A204.1 (cell line): ENCODE results near the gene KLHDC1.
"Not testable (repeated sequence)": the region's sequence is repeated elsewhere in the genome, so short reads cannot be mapped to it uniquely, and the experiment has no call there.

ENCODE experiments used
- FAIRE-seq: peaks from 2 replicates; lab custom pipeline; 2012; peaks lifted over from hg19 to GRCh38; lab: Jason Lieb, UNC

KLHDC1 gene

DNA sequence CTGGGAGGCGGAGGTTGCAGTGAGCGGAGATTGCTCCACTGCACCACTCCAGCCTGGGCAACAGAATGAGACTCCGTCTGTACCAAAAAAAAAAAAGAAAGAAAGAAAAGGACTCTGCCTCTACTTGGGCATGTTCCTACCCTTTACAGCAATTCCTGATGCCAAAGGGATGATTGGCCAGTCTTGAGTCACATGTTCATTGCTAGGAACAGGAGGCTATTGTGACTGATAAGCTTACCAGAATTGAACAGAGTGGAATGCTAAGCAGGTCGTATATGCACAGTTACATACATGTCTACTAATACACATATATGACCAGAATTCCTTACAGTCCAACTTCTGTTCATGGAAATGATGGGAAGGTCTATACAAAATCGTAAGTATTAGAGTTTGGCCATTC is 34.3 kb downstream of the KLHDC1 start:
- FAIRE-seq = no peak

DNA sequence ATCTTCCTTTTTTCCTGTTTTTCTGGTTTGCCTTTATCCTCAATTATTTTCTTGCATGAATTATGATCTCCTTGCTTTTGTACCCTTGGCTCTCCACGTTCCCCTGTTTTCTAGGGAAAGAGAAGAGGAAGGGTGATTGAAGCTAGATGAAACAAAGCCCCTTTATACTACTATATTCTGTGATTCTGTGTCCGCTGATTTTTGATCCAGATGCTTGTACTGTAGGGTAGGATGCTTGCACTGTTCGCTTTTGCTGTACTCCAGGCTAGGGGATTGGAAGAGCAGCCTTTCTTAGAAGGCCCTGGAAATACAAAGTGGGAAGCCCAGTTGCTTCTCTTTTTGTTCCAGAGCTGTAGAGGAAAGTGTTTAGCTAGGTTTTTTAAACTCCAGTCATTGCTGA is 40.0 kb downstream of the KLHDC1 start:
- FAIRE-seq = no peak

DNA sequence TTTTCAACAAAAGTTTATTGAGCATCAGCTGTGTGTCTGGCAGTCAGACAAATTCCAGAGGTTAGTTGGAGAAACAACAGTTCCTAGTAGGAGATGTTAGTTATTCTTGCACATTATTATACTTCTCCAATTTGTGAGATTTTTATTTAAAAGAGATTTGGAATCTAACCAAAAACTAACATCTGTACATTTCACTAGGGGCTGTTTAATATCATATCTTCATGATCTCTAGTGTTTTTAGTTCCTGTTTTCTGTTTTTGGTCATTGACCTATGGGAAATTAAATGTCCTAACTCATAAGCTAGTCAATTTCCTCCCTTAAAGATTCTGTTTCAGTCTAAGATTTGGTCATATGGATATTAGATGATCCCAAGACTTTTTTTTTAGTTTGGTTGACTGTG is 40.9 kb downstream of the KLHDC1 start:
- no peak for FAIRE-seq

DNA sequence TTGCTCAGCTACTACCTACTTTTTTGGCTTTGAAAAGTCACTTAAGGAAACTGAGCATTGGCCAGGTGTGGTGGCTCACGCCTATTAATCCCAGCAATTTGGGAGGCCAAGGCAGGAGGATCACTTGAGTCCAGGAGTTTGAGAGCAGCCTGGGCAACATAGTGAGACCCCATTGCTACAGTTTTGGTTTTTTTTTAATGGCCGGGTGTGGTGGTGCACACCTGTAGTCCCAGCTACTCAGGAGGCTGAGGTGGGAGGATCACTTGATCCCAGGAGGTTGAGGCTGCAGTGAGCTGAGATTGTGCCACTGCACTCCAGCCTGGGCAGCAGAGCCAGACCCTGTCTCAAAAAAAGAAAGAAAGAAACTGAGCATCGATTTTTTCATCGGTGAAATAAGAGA is 42.7 kb downstream of the KLHDC1 start:
- not testable (repeated sequence) for FAIRE-seq

DNA sequence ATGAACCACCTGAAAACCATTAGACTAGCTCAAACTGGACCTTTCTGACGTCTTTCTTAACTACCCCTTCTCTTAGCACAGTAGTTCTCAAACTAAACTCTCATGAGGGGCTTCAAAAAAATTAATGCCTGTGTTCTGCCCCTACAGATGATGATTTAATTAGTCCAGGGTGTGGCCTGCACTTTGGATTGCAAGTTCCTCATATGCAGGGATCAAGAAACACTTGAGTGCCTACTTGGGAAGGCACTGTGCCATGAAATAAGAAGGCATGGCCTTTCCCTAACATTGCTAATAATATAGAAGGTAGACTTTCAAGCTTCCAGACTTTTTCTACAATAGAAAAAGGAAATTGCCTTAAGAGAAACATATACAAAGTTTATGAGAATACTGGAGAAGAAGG is 52.3 kb downstream of the KLHDC1 start:
- no peak for FAIRE-seq

DNA sequence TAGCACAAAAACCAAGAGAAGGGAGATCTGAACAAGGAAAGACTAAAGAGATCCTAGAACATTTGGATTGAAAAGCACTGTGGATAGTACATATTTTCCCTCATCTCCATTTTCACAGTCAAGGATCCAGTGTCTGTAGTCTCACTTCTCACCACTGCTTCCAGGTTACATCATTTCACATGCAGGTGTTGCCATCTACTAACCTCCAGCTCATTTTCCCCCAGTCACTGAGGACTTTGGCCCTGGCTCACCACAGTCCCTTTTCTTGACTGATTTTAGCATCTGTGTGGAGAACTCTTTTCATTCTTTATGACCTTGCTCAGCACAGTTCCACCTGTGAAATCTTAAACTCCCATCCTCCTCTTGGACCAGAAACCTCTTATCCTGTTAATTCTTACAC is 53.6 kb downstream of the KLHDC1 start:
- not testable (repeated sequence) for FAIRE-seq

DNA sequence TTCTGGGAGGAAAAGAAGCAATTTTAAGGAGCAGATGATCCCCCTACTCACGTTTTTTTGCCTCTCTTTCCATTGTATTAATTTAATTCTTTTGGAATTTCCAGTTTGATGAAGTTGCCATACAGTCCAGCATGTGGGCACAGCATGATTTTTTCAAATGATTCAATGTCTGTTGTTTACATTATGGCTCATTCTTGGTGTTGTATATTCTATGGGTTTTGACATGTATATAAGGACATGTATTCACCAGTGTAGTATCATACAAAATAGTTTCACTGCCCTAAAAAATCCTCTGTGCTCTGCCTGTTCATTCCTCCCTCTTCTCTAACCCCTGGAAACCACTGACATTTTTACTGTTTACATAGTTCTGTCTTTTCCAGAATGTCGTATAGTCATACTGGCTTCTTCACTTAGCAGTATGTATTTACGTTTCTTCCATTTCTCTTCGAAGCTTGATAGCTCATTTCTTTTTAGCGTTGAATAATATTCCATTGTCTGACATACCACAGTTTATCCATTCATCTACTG is 61.7 kb downstream of the KLHDC1 start:
- no peak for FAIRE-seq

DNA sequence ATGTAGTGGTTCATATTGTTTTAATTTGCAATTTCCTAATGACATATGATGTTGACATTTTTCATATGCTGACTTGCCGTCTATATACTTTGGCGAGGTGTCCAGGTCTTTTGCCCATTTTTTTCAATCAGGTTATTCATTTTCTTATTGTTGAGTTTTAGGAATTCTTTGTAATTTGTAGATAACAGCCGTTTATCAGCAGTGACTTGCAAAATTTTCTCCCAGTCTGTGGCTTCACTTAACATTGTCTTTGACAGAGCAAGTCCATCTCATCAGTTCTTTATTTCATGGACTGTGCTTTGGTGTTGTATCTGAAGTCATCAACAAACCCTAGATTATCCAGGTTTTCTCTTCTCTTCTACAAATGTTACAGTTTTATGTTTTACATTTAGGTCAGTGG is 62.5 kb downstream of the KLHDC1 start:
- no peak for FAIRE-seq

DNA sequence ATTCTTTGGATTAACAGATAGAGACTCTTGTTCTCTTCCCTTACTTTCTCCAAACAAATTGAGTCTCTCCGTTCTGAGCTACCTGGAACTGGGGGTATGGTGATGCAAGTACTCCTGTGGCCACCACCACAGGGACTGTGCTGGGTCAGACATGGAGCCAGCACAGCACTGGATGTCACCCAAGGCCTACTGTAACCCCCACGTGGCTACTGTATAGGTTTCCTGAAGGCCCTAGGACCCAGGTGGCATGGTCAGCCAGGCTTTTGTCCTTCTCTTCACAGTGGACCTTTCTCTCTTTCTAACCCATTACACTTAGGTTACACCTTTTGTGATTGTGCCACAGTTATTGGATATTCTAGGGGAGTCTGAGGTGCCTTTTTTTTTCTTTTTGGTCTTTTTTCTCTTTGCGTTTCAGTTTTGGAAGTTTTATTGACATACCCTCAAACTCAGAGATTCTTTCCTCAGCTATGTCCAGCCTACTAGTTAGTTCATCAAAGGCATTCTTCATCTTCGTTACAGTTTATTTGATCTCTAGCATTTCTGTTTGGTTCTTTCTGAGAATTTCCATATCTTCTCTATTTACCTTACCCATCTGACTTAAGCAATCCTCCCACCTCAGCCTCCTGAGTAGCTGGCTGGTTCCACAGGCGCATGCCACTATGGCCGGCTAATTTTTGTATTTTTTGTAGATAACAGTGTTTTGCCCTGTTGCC is 69.1 kb downstream of the KLHDC1 start:
- no peak for FAIRE-seq

DNA sequence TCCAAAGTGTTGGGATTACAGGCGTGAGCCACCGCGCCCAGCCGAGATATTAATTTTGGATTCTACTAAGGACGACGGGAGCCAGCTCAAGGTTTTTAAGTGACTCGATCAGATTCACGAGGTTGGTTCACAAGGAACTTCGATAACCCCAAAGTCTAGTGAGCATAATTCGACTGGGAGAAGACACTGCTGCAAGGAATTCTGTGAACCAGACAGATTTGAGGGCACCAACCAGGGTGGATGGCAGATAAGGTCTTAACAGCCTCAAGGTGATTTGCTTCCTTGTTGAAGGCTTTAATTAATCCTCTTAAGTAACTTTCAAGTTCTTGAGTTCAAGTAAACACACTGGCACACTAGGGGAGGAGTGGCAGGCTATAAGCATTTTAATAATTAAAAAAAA is 73.9 kb downstream of the KLHDC1 start:
- no peak for FAIRE-seq

DNA sequence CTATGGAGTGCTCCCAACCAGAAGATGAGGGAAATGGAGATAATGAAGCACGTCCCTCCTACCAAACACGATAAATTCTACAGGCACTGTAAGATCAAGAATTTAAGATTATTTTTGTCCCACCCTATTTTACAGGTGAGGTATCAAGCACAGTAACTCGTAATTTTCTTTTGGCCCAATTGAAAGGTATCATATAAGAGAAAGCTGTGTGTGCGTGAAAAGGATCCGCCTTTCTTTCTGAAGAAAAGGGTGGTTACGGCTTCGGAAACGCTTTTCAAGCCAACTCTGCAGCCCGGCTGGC is 74.3 kb downstream of the KLHDC1 start:
- FAIRE-seq = no peak

DNA sequence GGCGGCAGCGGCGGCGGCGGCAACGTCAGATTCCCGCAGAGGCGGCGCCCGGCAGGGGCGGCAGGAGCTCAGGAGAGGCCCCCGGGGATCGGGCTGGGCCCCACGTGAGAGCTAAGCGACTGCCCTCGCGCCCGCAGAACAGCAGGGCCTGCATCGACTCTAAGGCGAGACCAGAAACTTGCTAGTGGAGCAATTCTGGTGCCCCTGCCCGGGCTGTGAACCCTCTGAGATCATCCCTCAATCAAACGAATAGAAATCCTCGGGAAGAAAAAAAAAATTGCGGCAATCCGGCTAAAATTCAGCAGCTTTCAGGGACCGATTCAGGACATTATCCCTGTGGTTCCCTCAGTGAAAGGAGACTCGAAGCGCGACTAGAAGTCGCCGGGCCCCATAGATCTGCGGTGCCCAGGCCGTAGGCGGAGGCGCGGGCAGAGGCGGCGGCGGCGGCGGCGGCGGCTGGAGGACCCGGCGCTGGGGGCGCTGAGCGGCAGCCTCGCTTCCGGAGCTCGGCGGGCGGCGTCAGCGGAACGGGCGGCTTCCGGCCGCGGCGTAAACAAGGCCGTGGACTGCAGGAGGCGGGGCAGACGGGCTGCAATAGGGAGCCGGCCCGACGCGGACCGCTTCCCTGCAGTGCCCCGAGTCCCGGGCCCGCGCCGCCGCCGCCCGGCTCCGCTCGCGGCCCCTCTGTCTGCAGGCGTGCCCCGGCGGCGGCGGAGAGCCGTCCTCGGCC is 74.8 kb downstream of the KLHDC1 start, which contains the start of gene KLHDC2:
Gene KLHDC2, plus strand, starts transcription at position 583 of the 730 bp plus-strand sequence. CDS start 316 bp downstream, outside the sequence.
- FAIRE-seq = no peak

DNA sequence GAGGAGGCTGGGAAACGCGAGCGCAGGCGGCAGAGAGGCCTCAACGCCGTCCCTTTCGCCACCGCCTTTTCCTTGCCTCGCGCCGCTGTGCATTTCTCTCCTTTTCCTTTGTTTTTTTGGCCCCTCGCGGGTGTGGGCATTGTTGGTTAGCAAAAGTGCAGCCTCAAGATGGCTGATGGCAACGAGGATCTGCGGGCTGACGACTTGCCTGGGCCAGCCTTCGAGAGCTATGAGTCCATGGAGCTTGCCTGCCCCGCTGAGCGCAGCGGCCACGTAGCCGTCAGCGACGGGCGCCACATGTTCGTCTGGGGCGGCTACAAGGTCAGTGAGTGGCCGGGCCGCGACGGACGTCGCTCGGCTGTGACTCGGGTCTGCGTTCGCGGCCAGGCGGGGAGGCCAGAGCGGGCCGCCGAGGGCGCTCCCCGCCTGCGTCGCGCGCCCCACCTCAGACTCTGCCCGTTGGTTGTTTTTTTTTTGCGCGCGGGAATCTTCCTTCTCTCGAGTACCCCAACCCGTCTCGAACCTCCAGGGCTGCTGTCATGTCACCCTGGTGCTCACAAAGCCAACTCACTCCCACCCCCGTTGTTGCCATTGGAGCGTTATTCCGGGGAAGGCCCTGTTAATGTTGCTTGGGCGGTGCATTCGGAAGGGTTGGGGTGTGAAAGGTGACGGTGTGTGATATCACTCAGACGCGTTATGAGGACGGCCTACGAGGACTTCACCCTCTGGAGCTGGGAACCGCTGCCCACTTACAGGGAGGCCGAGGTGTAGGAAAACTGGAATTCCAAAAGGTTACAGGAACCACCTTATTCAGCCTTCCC is 75.6 kb downstream of the KLHDC1 start:
- FAIRE-seq = no peak

DNA sequence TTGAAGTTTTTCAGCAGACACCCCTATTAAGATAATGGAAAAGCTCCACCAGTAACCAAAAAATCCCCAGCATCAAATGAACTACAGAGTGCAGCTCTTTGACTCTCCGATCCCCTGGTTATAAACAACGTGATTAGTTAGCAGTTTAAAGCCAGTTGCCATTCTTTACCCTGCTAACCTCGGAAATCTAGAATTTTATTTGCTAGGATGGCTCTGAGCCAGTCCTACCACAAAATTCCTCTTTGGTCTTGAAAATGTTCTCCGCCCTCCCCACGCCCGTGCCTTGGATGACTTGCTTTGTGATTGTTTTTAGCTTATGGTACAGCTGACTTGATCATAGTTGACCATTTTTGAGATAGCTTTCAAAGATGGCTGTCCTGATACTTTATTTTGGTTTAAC is 76.3 kb downstream of the KLHDC1 start:
- no peak for FAIRE-seq

DNA sequence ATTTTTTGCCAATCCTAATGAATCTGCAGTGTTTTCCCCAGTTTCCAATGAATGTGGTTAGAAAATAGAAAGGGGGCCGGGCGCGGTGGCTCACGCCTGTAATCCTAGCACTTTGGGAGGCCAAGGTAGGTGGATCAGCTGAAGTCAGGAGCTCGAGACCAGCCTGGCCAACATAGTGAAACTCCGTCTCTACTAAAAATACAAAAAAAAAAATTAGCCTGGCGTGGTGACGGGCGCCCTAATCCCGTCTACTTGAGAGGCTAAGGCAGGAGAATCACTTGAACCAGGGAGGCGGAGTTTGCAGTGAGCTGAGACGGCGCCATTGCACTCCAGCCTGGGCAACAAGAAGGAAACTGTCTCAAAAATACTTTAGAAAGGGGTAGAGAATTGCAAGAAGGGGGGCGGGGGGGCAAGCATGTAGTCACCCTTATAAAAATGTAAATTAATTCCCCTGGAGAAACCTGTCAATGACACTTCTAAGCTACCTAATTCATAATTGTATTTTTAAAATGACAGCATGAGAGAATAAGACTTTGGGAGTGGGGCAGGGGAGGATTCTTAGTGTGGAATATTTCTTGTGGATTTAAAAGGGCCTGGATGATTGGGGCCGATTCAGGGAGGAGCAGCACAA is 76.8 kb downstream of the KLHDC1 start:
- FAIRE-seq = no peak

DNA sequence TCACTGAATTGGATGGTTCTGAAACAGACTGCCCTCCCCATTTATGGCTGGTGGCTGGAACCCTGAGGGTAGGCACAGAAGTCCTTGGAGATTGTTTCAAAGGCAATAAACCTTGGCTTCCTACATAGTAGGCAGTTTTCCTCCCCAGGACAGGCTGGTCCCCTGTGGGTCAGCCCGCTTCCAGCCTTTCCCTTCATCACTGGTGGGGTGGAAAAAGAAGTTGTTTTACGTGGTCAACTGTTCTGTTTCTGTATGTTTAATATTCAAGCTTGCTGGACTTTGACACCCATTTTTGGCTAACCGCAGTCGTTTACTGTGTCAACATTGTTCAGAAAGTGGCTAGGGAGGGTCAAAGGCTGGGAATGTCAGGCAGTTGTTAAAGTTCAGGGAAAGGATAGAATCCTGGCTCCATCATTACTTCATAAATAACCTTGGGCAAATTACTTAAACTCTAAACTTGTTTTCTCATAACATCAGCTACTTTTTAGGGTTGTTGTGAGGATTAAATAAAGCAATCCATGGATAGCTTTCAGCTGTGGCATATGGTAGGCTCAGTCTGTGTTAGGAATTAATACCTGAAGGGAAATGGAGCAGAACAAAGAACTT is 77.4 kb downstream of the KLHDC1 start:
- FAIRE-seq = no peak

DNA sequence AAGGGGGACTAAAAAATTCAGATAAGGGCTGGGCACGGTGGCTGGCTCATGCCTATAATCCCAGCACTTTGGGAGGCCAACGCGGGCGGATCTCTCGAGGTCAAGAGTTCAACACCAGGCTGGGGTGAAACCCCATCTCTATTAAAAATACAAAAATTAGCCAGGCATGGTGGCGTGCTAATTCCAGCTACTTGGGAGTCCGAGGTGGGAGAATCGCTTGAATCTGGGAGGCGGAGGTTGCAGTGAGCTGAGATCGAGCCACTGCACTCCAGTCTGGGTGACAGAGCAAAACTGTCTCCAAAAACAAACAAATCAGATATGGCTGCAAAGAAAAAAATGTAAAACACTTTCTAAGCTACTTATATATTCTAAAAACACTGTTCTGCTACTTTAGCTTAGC is 78.8 kb downstream of the KLHDC1 start:
- not testable (repeated sequence) for FAIRE-seq

DNA sequence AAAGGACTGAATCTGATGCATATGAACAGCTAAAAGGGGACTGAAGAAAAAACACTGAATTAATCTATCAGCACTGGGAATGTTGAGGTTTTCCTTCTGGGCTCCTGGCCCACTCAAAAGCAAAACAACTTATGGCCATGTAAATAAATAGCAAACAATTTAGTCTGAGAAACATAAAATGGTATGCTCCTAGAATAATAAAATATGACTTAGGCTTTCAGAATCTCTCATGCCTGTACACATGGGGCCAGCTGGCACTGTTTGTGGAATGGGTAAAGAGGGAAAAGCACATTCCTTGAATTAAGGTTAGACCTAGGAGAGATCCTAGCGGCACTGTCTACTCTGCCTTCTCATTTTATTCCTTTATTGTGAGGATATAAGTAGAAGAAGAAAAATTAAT is 81.2 kb downstream of the KLHDC1 start:
- FAIRE-seq = no peak

DNA sequence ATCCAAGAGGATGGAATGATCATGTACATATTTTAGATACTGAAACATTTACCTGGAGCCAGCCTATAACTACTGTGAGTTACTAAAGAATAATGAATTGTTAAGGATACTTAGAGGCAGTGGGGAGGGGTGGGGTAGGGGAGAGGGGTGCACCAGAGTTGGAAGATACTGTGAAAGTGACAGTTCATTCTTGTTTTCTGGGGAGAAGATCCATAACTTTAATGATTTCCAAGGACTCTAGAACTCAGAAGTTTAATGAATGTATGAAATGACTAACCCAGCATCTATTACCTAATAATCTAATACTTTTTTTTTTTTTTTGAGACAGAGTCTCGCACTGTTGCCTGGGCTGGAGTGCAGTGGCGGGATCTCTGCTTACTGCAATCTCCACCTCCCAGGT is 85.5 kb downstream of the KLHDC1 start:
- FAIRE-seq = no peak

DNA sequence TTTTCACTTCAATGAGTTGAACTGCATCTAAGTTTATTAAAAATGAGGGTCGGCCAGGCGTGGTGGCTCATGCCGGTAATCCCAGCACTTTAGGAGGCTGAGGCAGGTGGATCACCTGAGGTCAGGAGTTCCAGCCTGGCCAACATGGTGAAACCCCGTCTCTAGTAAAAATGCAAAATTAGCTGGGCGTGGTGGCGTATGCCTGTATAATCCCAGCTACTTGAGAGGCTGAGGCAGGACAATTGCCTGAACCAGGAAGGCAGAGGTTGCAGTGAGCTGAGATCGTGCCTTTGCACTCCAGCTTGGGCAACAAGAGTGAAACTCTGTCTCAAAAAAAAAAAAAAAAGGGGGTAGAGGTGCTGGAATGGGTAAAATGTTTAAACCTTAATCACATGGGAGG is 88.1 kb downstream of the KLHDC1 start:
- not testable (repeated sequence) for FAIRE-seq

DNA sequence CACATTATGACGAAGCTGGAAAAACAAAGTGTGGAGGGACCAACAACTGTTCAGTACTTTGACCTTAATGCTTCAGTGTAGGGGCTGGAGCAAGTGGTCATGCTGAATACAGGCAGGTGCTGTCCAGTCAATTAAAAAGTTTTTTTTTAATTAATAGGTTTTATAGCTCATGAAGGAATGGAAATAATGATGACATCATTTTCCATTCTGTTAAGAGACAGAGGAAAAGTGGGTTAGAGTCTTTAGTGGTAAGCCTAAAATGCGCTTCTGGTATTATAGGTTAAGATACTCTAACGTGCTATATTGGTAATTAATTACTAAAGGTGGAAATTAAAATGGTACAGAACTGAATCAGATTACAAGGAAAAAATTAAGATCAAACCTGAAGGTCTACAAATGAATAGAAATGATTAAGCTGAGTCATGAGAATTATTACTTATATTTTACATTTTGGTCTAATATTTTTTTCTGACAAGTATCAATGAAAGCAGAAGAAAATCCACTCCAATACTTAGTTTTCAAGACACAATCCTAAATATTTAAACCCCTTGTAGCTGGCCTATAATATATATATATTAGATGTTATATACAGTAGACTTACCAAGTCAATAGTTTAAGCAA is 90.6 kb downstream of the KLHDC1 start:
- FAIRE-seq = peak; percentile 70

DNA sequence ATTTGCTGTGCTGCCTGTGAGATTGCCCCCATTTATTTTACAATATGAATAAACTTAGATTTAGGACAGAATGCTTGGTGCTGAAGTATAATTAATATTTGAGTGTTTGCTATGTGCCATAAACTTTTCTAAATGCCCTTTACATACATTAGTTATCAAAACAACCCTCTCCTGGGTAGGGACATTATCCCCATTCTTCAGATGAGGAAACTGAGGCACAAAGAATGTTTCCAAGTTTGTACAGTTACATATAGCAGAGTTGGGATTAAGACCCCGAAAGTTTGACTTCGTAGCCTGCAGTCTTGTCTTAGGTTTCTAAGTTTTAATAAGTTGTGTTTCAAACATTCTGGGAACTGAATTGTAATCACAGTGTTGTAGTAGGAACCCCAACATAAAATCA is 93.4 kb downstream of the KLHDC1 start:
- FAIRE-seq = no peak
